Measurements from ENCODE around the gene DCHS1.

DCHS1 gene

DNA sequence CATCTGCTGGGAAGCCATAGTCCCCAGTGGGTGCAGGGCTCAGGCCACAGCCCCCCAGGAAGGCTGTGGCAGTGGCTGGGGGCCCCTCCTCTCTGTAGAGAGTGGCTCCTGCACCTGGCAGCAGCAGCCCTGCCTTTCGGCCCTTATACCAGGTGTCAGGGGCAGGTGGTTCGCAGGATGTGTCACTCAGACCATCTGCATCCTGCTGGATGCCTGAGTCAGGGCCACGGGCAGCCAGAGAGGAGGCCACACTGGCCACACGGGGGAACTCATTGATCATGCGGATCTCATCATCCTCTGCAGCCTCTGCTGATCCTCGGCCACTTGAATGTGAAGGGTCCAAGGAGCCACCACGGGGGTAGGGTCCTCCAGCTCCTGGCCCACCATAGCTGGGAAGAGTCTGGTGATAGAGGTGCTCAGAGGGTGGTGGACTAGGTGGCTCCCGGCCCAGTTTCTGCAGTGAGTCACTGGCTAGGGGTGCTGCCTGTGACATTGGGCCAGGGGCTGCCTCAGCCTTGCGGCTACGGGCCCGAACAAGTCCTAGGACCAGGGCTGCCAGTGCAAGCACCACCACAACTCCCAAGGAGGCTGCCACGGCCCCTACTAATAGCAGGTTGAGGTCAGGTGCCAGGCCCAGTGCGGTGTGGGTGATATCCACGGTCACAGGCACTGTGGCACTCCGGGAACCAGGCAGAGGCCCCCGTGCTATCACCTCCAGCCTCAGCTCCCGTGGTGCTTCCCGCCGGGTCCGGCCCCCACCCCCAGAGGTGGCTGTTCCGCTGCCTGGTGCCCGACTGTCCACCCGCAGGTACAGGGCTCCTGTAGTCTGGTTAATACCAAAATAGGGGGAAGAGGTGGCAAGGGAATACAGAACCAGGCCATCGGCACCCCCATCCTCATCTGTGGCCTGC, 33.1 kb downstream of the DCHS1 start:
- in situ Hi-C loops (cut with MboI; ENCODE audit: low sequenced_read_pairs), result no loop called here
- Histone ChIP-seq H3K4me3 (no peak overlapping the region), H3K27me3 (ENCODE audit: low read depth) (no peaks in the 10 kb centered on the region), H3K4me1 (peaks cover 8% of the 10 kb centered on the region), H3K9me3 (no peaks in the 10 kb centered on the region), H3K36me3 (replicated peaks) (no peaks in the 10 kb centered on the region)
- DNase-seq (ENCODE audit: low spot score in 2 of 2), result no peak

DNA sequence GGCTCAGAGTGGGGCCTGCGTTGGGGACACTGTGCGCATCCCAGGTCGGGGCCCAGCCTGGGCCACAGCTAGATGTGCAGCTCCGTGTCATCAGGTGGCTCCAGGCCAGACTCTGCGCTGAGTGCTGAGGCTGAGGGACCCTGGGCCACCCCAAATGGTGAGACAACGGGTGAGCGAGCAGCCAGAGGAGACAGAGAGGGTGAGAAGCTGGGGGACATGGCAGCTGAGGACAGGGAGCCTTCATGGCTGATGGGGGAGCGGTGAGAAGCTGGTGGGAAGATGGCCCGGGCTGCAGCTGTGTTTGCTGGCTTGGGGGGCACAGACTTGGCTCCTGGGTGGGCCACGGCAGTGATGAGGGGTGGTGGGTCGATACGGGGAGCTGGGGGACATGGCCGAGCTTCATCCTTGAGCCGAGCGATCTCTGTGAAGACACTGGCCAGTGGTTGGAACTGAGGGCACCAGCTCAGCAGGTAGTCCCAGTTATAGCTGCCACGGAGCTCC, 33.8 kb downstream of the DCHS1 start:
- DNase-seq (ENCODE audit: low spot score in 2 of 2), result no peak
- peaks cover 8% of the 10 kb centered on the region for H3K4me1 ChIP-seq
- H3K27me3 ChIP-seq (ENCODE audit: low read depth), result no peaks in the 10 kb centered on the region
- H3K9me3 ChIP-seq, result no peaks in the 10 kb centered on the region
- no peak overlapping the region for H3K4me3 ChIP-seq
- in situ Hi-C loops (cut with MboI; ENCODE audit: low sequenced_read_pairs), result no loop called here
- no peaks in the 10 kb centered on the region for H3K36me3 ChIP-seq (replicated peaks)

DNA sequence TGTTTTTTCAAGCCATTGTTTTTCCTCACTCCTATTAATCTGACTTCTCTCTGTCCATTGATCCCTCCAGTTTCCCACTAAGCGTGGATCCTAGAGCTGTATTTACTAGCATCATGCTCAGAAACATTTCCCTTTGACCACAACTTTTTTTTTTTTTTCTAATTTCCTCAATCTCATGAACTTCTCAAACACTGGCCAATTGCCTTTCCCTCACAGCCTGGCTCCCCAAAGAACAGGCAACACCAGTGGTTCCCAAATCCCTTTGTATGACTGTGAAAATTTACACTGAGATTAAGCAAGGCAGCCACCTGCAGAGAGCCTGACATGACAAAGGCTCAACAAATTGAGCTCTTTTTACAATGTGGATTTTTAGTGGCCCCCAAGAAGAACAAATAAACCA, 35.0 kb downstream of the DCHS1 start:
- Histone ChIP-seq H3K27me3 (ENCODE audit: low read depth) (no peaks in the 10 kb centered on the region), H3K36me3 (replicated peaks) (0 out of 2 replicates have a peak, but pooled peaks cover 2% of the 10 kb centered on the region)
- in situ Hi-C loops (cut with MboI; ENCODE audit: low sequenced_read_pairs), result no loop called here

GRCh38 chr11:6619004-6619745, 36.4 kb downstream of the DCHS1 start, which contains the start of gene TPP1:
TPP1 (minus strand) TSS chr11:6619422; CDS start chr11:6619400, 22 bp downstream.
- peak within 1 kb of the TSS; percentile 53 for H3K4me3 ChIP-seq

More for the DNA sequence above, 35.0 kb downstream of the DCHS1 start:
- H3K4me1 ChIP-seq, result peaks cover 8% of the 10 kb centered on the region
- DNase-seq (ENCODE audit: low spot score in 2 of 2), result no peak
- H3K4me3 ChIP-seq, result no peak overlapping the region
- H3K9me3 ChIP-seq, result no peaks in the 10 kb centered on the region

GRCh38 chr11:6618117-6619003, 37.2 kb downstream of the DCHS1 start:
- in situ Hi-C loops (cut with MboI; ENCODE audit: low sequenced_read_pairs), result no loop called here
- Histone ChIP-seq H3K4me3 (peak overlapping the region; percentile 53), H3K4me1 (peaks cover 8% of the 10 kb centered on the region), H3K9me3 (no peaks in the 10 kb centered on the region), H3K36me3 (replicated peaks) (0 out of 2 replicates have a peak, but pooled peaks cover 3% of the 10 kb centered on the region), H3K27me3 (ENCODE audit: low read depth) (no peaks in the 10 kb centered on the region)
- DNase-seq (ENCODE audit: low spot score in 2 of 2), result peak; percentile 88 to 91

More at GRCh38 chr11:6619004-6619745, 36.4 kb downstream of the DCHS1 start, which contains the start of gene TPP1:
- Histone ChIP-seq H3K9me3 (no peaks in the 10 kb centered on the region), H3K27me3 (ENCODE audit: low read depth) (no peaks in the 10 kb centered on the region), H3K36me3 (replicated peaks) (0 out of 2 replicates have a peak, but pooled peaks cover 3% of the 10 kb centered on the region), H3K4me1 (peaks cover 8% of the 10 kb centered on the region)
- peak; percentile 90 to 93 for DNase-seq (ENCODE audit: low spot score in 2 of 2)
- in situ Hi-C loops (cut with MboI; ENCODE audit: low sequenced_read_pairs), result no loop called here

GRCh38 chr11:6617315-6617781, 38.3 kb downstream of the DCHS1 start:
- H3K9me3 ChIP-seq, result no peaks in the 10 kb centered on the region
- in situ Hi-C loops (cut with MboI; ENCODE audit: low sequenced_read_pairs), result no loop called here
- H3K4me1 ChIP-seq, result peaks cover 11% of the 10 kb centered on the region
- no peak overlapping the region for H3K4me3 ChIP-seq
- no peak for DNase-seq (ENCODE audit: low spot score in 2 of 2)
- no peaks in the 10 kb centered on the region for H3K27me3 ChIP-seq (ENCODE audit: low read depth)
- 0 out of 2 replicates have a peak, but pooled peaks cover 3% of the 10 kb centered on the region for H3K36me3 ChIP-seq (replicated peaks)

GRCh38 chr11:6616596-6617250, 38.9 kb downstream of the DCHS1 start:
- Histone ChIP-seq H3K4me1 (peaks cover 11% of the 10 kb centered on the region), H3K27me3 (ENCODE audit: low read depth) (no peaks in the 10 kb centered on the region), H3K4me3 (no peak overlapping the region), H3K36me3 (replicated peaks) (0 out of 2 replicates have a peak, but pooled peaks cover 4% of the 10 kb centered on the region), H3K9me3 (no peaks in the 10 kb centered on the region)
- no peak for DNase-seq (ENCODE audit: low spot score in 2 of 2)
- in situ Hi-C loops (cut with MboI; ENCODE audit: low sequenced_read_pairs), result no loop called here

- Histone ChIP-seq H3K4me3 (no peak overlapping the region), H3K36me3 (replicated peaks) (peaks cover 9% of the 10 kb centered on the region), H3K4me1 (peaks cover 11% of the 10 kb centered on the region), H3K27me3 (ENCODE audit: low read depth) (no peaks in the 10 kb centered on the region), H3K9me3 (no peaks in the 10 kb centered on the region)
- in situ Hi-C loops (cut with MboI; ENCODE audit: low sequenced_read_pairs), result no loop called here
- DNase-seq (ENCODE audit: low spot score in 2 of 2), result no peak
These were observed 39.6 kb downstream of the DCHS1 start for GRCh38 chr11:6615882-6616585.

DNA sequence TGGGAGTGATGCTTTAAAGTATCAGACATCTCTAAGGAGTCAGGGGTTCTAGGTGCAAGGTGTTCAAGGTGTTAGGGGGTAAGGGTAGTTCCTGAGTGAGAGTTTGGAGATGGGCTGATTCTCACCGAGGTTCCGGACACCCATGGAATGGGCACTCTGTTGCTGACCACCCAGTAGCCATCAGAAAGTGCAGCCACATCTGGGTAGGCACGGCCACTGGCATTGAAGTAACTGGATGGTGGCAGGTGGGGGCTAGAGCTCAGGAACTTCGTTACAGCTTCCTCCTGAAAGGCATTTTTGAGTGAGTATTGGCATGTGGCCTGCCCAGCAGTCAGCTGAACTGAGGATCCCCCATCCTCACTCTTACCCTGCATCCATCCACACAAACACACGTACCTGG, 40.6 kb downstream of the DCHS1 start:
- no peak for DNase-seq (ENCODE audit: low spot score in 2 of 2)
- H3K27me3 ChIP-seq (ENCODE audit: low read depth), result no peaks in the 10 kb centered on the region
- H3K9me3 ChIP-seq, result no peaks in the 10 kb centered on the region
- in situ Hi-C loops (cut with MboI; ENCODE audit: low sequenced_read_pairs), result no loop called here
- no peak overlapping the region for H3K4me3 ChIP-seq
- H3K4me1 ChIP-seq, result peaks cover 11% of the 10 kb centered on the region
- H3K36me3 ChIP-seq (replicated peaks), result peaks cover 19% of the 10 kb centered on the region

GRCh38 chr11:6614446-6614845, 41.2 kb downstream of the DCHS1 start:
- Histone ChIP-seq H3K4me3 (no peak overlapping the region), H3K27me3 (ENCODE audit: low read depth) (no peaks in the 10 kb centered on the region), H3K4me1 (peaks cover 11% of the 10 kb centered on the region), H3K9me3 (no peaks in the 10 kb centered on the region), H3K36me3 (replicated peaks) (peaks cover 25% of the 10 kb centered on the region)
- no peak for DNase-seq (ENCODE audit: low spot score in 2 of 2)
- in situ Hi-C loops (cut with MboI; ENCODE audit: low sequenced_read_pairs), result loop anchor here (5.0 kb wide), 1 partner anchor 68 kb away; the partner anchor contains the start of gene MRPL17

DNA sequence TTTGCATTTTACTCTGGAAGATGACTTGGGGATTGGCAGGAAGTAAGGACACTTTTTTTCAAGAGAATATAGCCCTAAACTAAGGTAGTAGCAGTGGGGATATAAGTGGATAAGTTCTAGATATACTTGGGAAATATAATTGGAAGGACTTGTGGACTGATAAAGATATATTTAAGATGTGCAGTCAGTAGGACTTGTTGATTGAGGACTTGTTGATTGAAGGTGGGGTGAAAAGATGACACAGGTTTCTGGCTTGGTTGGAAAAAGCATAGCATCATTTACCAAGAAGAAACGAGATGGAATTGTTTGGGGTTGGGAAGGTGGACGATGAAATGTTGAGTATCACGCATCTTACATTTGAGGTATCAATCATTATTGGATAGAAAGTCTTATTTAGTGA, 42.1 kb downstream of the DCHS1 start:
- Histone ChIP-seq H3K9me3 (no peaks in the 10 kb centered on the region), H3K4me1 (peaks cover 8% of the 10 kb centered on the region), H3K36me3 (replicated peaks) (peaks cover 34% of the 10 kb centered on the region), H3K4me3 (no peak overlapping the region), H3K27me3 (ENCODE audit: low read depth) (no peaks in the 10 kb centered on the region)
- in situ Hi-C loops (cut with MboI; ENCODE audit: low sequenced_read_pairs), result loop anchor here (5.0 kb wide), 1 partner anchor 69 kb away; the partner anchor contains the start of gene MRPL17
- DNase-seq (ENCODE audit: low spot score in 2 of 2), result no peak

Data from HAP-1 (cell line).